HG03097 (cell line): ENCODE data around the gene FAM131C.

Source experiments
- ATAC-seq: cut with Tn5 transposase; IDR thresholded peaks from one replicate; pipeline ENCODE4 v1.9.1; 2021; ENCODE audit not compliant: unreplicated experiment, low FRiP score

FAM131C gene

DNA sequence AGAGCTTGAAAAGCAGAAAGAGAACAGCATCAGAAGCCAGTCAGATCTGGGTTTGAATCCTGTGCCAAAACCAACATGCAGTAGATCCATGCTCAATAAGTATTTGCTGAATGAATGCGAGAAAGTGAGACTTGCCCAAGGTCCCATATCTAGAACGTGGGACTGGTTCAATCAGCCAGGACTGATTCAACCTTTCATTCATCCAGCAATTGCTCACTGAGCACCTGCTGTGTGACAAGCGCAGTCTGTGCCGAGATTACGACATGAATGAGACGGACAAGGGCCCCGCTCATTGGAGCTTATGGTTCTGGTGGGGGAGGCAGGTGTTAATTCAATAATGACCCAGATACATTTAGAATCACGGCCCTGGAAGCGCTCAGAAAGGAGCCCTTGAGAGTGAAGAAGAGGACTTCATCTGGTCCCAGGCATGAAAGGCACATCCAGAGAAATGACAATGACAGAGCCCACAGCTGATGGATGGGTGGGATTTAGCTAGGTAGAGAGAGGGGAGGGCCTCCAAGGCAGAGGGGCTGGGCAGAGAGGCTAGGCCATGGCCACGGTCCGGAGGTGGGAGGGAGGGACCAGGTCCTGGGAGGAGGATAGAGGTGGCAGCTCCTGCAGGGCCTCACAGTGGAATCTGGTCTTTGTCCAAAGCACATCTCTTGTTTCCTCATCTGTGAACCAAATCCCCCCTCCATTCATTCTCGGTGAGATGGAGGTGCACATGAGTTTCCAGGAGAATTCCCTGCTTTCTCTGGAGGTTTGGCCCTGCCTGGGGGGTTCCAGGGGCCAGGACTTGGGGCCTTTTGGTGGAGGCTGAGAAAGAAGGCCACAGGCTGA lies 4.2 kb upstream of the FAM131C start:
- ATAC-seq: no peak

GRCh38 chr1:16076865-16077238 lies 3.4 kb upstream of the FAM131C start:
- no peak for ATAC-seq

DNA sequence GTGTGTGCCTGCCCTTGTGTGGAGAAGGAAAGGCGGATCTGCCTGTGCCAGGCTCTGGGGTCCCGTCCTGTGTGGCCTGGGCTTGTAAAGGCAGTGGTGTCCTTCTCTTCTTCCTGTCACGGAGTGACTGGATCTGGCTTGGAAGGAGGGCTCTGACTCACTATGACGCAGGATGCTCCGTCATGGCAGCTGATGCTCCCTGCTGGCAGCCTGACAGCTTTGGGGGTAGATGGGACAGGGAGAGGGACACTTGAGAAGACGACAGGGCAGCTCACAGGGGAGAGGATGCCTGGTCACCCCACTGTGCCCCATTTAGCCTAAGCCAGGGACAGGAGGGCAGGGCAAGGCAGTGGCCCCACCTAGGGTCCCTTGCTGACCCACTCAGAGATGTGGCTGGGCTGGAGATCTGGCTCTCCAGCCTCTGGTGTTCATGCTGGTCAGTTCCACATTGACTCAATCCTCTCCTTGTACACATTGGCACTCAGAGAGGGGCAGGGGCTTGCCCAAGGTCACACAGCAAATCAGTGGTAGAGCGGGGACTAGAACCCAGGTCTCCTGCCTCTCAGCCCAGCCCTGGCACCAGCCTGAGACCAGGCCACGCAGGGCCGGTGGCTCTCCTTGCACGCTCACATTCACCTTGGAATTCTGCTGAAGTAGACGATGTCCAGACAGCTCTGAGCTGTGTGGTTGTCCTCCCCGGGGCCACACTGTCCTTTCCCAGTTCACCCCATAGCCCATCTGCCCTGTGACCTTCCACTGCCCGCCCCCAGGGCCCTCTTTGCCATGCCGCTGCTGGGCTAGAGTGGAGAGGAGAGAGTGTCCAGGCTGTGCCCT lies 2.8 kb upstream of the FAM131C start:
- no peak for ATAC-seq

DNA sequence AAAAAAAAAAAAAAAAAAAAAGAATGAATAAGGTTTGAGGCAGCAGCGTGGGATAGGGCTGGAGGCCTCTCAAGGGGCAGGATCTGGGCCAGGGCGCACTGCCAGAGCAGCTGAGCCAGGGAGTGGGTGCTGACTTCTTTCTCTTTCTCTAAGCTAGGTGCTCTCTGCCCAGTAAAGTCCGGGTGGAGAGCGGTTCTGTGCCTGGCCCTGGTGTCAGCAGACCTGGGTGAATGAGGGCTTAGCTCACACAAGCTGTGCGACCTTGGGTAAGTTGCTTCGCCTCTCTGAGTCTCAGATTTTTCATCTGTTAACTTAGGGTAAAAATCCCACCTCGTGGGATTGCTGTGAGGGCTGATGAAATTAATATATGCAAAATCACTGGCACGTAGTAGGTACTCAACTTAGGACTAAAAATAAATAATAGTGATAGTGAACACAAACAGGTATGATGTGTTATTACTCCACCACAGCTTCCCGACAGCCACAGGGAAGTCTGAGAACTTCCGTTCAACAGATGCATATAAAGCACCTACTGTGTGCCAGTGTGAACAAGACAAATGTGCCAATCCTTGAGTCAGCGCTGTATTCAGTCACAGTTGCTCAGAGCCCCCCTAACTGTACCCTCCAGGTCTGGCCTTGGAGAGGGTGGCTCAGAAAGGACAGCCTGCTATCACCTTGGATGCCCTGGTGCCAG lies 2.0 kb upstream of the FAM131C start:
- ATAC-seq: no peak

DNA sequence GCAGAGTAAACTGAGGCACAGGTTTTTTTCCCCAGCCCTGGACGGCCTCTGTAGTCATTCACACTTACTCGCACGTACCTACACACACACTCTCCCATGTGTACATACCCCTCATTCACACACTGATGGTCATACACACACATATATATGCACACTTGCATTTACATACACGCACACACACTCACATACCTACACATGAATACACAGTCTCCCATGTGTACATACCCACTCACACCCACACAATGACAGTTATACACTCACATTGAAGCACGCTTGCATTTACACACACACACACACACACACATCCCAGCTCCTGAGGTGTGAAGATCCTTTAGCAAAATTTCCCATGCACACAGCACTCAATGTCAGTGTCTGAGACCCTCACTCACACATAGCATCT lies 766 bp upstream of the FAM131C start:
- no peak for ATAC-seq

GRCh38 chr1:16072616-16073484 lies 601 bp downstream of the FAM131C start:
- ATAC-seq: no peak

DNA sequence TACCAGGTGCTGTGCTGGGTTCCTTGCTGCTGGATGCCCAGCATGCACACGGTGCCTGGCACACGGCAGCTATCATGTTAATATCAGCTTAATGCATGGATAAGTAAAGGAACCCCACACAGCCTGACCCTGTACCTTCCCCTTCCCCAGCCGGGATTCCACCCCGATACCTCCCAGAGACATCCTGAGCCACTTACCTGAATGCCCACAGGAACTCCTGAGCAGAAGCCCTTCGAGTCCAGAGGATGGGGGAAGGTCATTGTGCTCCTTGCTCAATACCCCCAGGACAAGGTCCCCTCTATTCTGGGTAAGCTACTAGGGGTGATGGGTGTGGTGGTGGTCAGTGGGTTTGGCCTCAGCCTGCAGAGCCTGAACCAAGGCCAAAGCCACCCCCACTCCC lies 1.4 kb downstream of the FAM131C start:
- no peak for ATAC-seq

- ATAC-seq: no peak
Measured at GRCh38 chr1:16071614-16072013, 1.8 kb downstream of the FAM131C start.

- no peak for ATAC-seq
Measured at GRCh38 chr1:16070640-16071355, 2.7 kb downstream of the FAM131C start.

DNA sequence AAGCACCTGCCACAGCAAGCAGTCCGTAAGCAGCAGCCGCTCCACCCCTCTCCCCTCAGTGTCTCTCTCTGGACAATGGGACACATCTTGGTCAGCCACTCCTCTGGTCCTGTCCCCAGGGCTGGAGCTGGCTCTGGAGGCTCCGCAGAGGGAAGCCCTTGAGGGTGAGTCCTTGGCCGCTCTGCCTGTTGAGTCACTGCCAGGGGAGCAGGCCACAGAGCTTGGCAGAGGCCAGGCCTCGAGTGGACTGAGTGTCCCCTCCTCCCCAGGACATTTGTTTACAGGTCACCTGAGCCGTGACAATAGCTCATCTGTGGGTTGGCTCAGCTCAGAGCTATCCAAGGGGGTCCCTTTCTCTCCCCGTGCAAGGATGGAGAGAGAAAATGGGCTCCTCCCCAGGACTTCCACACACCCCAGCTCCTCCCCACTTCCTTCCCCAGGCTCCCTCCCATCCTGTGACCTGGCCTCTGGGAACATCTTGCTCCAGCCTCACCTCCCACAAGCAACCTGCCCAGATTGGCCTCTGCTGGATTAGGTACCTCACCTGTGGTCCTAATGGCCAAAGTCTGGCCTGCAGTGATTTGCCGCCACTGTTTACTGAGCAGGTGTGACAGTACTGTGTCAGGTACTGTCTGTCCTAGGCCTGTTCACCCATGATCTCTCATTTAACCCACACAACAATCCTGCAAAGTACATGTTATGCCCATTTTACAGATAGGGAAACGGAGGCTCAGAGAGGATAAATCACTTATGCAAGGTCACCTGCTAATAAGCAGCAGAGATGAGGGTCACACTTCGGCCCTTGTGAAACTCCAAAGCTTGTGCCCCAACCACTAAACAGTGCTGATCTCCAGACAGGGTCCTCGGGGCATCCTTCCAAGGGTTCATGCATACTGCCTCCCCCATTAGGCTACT lies 4.8 kb downstream of the FAM131C start:
- no peak for ATAC-seq

DNA sequence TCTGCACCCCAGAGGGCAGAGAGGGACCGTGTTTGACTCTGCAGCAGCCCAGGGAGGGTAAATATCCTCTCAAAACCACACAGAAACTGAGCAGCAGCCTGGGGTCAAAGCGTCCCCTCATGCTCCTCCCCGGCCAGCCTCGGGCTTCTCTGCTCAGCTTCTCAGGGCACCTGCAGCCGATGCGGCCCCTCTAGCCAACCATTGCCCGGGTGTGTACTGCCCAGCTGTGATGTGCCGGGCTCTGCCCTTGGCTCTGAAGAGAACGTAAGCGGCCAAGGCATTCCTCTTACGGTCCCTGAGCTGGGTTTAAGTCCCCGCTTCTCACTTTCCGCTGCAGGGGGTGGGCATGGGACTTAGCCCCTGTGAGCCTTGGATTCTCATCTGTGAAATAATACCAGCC lies 5.5 kb downstream of the FAM131C start:
- ATAC-seq: no peak

- ATAC-seq: no peak
Measured at GRCh38 chr1:16067127-16067768, 6.2 kb downstream of the FAM131C start.

GRCh38 chr1:16066245-16066644 lies 7.2 kb downstream of the FAM131C start:
- no peak for ATAC-seq

- ATAC-seq: no peak
Measured at GRCh38 chr1:16065269-16065576, 8.2 kb downstream of the FAM131C start.

DNA sequence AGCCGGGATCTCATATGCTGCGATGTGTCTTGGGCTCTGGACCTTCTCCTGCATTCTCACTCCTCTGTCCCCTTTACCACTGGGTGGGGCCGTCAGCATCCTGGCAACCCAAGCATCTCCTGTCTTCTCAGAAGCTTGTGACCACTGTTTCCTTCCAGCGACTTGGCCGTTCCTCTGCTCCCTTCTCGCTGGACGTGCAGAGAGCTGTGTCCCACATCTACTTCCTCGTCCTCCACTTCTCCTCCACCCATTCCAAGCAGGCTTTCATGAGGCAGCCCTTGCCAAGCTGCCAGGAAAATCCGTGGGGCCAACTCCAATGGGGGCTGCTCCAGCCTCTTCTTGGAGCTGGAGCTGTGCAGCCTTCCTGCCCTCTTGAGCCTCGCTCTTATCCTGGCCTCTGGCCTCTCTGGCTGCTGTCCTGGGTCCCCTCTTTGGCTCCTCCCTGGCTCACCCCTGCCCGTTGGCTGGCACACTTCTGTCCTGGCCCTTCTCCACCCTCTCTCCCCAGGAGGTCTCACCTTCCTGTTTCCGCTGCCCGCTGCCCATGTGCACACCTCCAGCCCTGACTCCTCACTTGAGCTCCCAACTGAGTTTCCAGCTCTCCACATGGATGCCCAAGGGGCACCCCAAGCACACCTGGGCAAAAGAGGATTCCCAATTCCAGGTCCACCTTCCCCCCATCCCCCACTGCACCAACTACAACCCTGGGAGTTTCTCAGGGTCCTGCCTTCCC lies 8.7 kb downstream of the FAM131C start:
- ATAC-seq: no peak

- no peak for ATAC-seq
Measured at GRCh38 chr1:16063921-16064320, 9.5 kb downstream of the FAM131C start.

GRCh38 chr1:16063226-16063829 lies 10.1 kb downstream of the FAM131C start:
- no peak for ATAC-seq
